HEK293T (cell line): Measurements from ENCODE around the gene NSG1.

Experiments
- CTCF ChIA-PET: fragments of 350-600 bp; formaldehyde crosslinking; extraction: SDS; loops from one replicate; lab custom pipeline; 2021; ENCODE audit warnings: antibody characterized with exemption, inconsistent platforms; lab: Yijun Ruan, JAX
- POLR2A ChIA-PET: fragments of 350-600 bp; formaldehyde crosslinking; extraction: SDS; loops from one replicate; lab custom pipeline; 2020; ENCODE audit warnings: antibody characterized with exemption, inconsistent platforms; lab: Yijun Ruan, JAX
- DNase-seq: peaks from one replicate; pipeline ENCODE4 v3.0.0; 2012; ENCODE audit warnings: mixed read lengths; ENCODE audit errors: extremely low spot score
- ARNT ChIP-seq: fragments of 450-650 bp; IDR thresholded peaks from 2 replicates; pipeline ENCODE4 v1.6.1; 2017; ENCODE audit warnings: mild to moderate bottlenecking
- BHLHE40 ChIP-seq: fragments of 450-650 bp; IDR thresholded peaks from 2 replicates; pipeline ENCODE4 v1.6.1; 2016; ENCODE audit warnings: mild to moderate bottlenecking, moderate library complexity, borderline replicate concordance
- CTBP1 ChIP-seq: fragments of 450-650 bp; IDR thresholded peaks from 2 replicates; pipeline ENCODE4 v1.6.1; 2016; ENCODE audit warnings: borderline replicate concordance
- ELF4 ChIP-seq: fragments of 450-650 bp; IDR thresholded peaks from 2 replicates; pipeline ENCODE4 v1.6.1; 2017; ENCODE audit warnings: antibody characterized with exemption
- FOXA1 ChIP-seq: fragments of 450-650 bp; IDR thresholded peaks from 2 replicates; pipeline ENCODE4 v1.6.1; 2016; ENCODE audit warnings: mild to moderate bottlenecking
- FOXK2 ChIP-seq: fragments of 450-650 bp; IDR thresholded peaks from 2 replicates; pipeline ENCODE4 v1.6.1; 2016; ENCODE audit warnings: mild to moderate bottlenecking
- FOXM1 ChIP-seq: fragments of 450-650 bp; IDR thresholded peaks from 2 replicates; pipeline ENCODE4 v1.6.1; 2017; ENCODE audit warnings: mild to moderate bottlenecking, borderline replicate concordance
- HDGF ChIP-seq: fragments of 450-650 bp; IDR thresholded peaks from 2 replicates; pipeline ENCODE4 v1.6.1; 2017; ENCODE audit warnings: antibody characterized with exemption, borderline replicate concordance
- L3MBTL2 ChIP-seq: fragments of 450-650 bp; conservative IDR thresholded peaks from 2 replicates; pipeline ENCODE4 v1.6.1; 2016; ENCODE audit warnings: mild to moderate bottlenecking
- LEF1 ChIP-seq: fragments of 450-650 bp; IDR thresholded peaks from 2 replicates; pipeline ENCODE4 v1.6.1; 2017; ENCODE audit warnings: mild to moderate bottlenecking, borderline replicate concordance
- NFRKB ChIP-seq: fragments of 450-650 bp; IDR thresholded peaks from 2 replicates; pipeline ENCODE4 v1.6.1; 2016; ENCODE audit warnings: mild to moderate bottlenecking, moderate library complexity
- PKNOX1 ChIP-seq: fragments of 450-650 bp; IDR thresholded peaks from 2 replicates; pipeline ENCODE4 v1.6.1; 2016
- SP1 ChIP-seq: fragments of 450-650 bp; IDR thresholded peaks from 2 replicates; pipeline ENCODE4 v1.6.1; 2017
- SUZ12 ChIP-seq: fragments of 450-650 bp; IDR thresholded peaks from 2 replicates; pipeline ENCODE4 v1.6.1; 2016; ENCODE audit warnings: mild to moderate bottlenecking
- TARDBP ChIP-seq: fragments of 450-650 bp; IDR thresholded peaks from 2 replicates; pipeline ENCODE4 v1.6.1; 2016
- ZNF384 ChIP-seq: fragments of 450-650 bp; IDR thresholded peaks from 2 replicates; pipeline ENCODE4 v1.6.1; 2016

NSG1 gene

GRCh38 chr4:4425119-4425690 lies 38.3 kb downstream of the NSG1 start:
- no peak for TF ChIP-seq FOXA1
- CTCF ChIA-PET, result interaction anchor here (0.6 kb wide), 1 partner anchor 127 kb away, joined by 4 read pairs; no protein-coding TSS in a partner anchor
- DNase-seq, result no peak
- POLR2A ChIA-PET, result interaction anchor here (1.1 kb wide), 1 partner anchor 13 kb away, joined by 3 read pairs; no protein-coding TSS in a partner anchor

DNA sequence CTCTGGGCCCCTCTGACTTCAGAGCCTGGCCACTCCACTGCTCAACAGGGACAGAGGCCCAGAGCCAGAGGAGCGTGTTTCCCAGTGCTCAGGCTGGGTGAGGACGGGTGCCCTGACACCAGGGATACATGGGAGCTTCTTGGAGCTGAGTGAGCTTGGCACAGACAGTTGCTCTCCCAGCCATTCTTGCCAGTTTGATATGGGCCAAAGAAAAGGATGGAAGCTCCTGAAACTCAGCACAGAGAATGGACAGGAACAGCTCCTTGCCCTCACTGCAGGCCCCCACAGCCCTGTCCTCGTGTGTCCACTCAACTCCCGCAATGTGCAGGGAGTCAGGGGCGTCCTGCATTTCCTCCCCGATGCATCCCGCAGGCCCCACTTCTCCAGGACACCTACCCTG lies 38.8 kb downstream of the NSG1 start:
- ChIA-PET CTCF (interaction anchor here (0.6 kb wide), 1 partner anchor 128 kb away, joined by 4 read pairs; no protein-coding TSS in a partner anchor), POLR2A (interaction anchor here (1.1 kb wide), 1 partner anchor 14 kb away, joined by 3 read pairs; no protein-coding TSS in a partner anchor)
- TF ChIP-seq BHLHE40 (no peak), NFRKB (no peak), SUZ12 (no peak), PKNOX1 (no peak), HDGF (no peak), L3MBTL2 (no peak), FOXM1 (no peak), FOXK2 (no peak), TARDBP (no peak), ZNF384 (no peak), LEF1 (no peak), ARNT (no peak), ELF4 (no peak), CTBP1 (no peak), SP1 (no peak), FOXA1 (no peak)
- no peak for DNase-seq

GRCh38 chr4:4426511-4427120 lies 39.7 kb downstream of the NSG1 start:
- CTCF ChIA-PET, result no interaction called here
- POLR2A ChIA-PET, result interaction anchor here (0.6 to 1.1 kb wide), 2 partner anchors 15 to 49 kb away, joined by 3 read pairs; no protein-coding TSS in a partner anchor
- DNase-seq, result no peak
- TF ChIP-seq FOXM1, result no peak
- no peak for TF ChIP-seq FOXA1

DNA sequence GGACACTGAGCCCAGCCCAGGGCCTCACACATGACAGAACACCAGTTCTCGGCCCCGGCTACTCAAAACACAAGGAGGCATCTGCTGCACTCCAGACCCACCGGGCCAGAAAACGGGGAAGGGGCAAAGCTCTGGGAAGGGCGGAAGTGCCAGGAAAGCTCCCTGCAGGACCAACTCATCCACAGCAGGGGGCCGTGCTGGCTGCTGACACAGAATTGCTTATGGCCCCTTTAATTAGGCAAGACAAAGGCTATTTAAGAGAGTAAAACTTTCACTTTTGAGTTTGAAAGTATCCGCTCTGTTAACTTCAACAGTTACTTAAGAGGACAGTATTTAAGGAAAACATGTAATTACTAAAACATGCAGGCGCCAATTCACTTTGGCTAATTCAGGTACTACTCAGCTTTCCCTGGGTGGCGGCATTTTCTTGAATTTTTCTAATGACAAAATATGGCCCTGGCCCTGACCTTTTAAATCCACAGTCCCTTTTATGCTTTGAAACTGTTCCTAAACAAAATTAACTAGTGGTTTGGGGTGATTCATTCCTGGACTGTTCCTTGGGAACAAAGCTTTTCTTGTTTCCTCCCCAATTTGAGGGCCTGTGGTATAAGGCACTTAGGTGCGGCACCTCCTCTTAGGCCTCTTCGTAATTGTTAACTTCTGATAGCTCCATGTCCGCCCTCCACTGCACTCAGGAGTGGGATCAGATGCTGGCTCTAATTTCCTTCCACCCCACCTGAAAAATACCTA lies 40.4 kb downstream of the NSG1 start:
- POLR2A ChIA-PET, result interaction anchor here (0.6 kb wide), 1 partner anchor 50 kb away, joined by 3 read pairs; no protein-coding TSS in a partner anchor
- TF ChIP-seq FOXK2 (no peak), NFRKB (no peak), PKNOX1 (no peak), CTBP1 (no peak), HDGF (no peak), BHLHE40 (no peak)
- DNase-seq, result no peak
- CTCF ChIA-PET, result no interaction called here

DNA sequence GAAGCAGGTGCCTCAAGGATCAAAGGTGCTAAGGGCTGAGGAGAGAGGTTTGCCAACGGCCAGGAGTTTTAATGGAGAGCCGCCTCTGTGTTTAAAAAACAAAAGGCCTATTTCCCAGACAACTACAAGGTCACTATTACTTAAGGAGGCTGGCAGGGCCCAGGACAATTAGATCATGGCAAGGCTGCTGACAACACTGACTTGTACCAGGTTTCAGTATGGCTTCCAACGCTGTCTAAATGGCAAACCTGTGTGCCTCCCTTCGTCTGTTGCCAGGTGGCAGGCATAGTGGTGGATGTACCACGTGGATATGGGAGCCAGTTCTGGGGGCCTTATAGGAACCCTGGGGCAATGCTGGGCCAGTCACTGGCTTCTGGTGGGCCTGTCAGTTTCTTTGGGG lies 41.0 kb downstream of the NSG1 start:
- no peak for TF ChIP-seq SP1
- no peak for TF ChIP-seq LEF1
- TF ChIP-seq FOXM1, result no peak
- TF ChIP-seq HDGF, result no peak
- TF ChIP-seq L3MBTL2, result no peak
- no peak for TF ChIP-seq ZNF384
- no peak for TF ChIP-seq FOXK2
- TF ChIP-seq BHLHE40, result no peak
- no peak for TF ChIP-seq SUZ12
- TF ChIP-seq FOXA1, result no peak
- no peak for TF ChIP-seq TARDBP
- TF ChIP-seq ELF4, result no peak
- no peak for TF ChIP-seq CTBP1
- no peak for TF ChIP-seq NFRKB
- TF ChIP-seq PKNOX1, result no peak
- TF ChIP-seq ARNT, result no peak
- POLR2A ChIA-PET, result no interaction called here
- no peak for DNase-seq
- CTCF ChIA-PET, result no interaction called here
